ENCODE data around the gene ANKRD33. TPM values are rescaled to one million over a fixed set of nuclear protein-coding genes. Genes with fewer than 3 reads are reported as not detected.

The ANKRD33 gene
- total RNA-seq, 1 donor from 2014 or later = not detected

GRCh38 chr12:51920046-51920445 lies 32.1 kb downstream of the ANKRD33 start:
- no peak for DNase-seq

DNA sequence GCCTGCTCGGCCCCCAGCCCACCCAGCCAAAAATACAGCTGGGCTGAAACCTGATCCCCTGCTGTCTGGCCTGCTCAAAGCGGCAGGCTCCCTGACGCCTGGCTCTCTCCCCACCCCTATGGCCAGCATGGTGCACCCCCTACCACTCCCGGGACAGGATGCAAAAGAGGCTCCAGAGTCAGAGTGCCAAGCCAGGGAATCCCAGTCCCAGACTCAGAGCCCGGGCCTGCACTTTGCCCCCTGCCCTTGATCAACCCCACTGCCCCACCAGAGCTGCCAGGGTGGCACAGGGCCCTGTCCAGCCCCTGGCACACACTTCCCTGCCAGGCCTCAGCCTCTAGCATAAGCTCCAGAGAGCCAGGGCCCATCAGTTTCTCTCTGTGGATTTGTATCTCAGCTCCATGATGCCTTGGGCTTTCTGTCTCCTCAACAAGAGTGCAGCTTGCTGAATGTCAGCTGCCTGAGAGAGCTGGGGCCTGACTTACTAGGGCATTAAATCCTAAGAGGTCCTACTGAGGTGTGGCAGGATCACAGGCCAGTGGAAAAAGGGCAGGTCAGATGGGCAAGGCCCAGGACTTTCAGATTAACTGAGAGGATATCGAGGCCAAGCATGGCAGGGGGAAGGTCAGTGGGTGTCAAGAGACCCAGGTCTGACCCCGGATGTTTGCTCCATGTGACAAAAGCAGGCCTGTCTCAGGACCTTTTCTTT lies 33.3 kb downstream of the ANKRD33 start:
- DNase-seq = no peak

DNA sequence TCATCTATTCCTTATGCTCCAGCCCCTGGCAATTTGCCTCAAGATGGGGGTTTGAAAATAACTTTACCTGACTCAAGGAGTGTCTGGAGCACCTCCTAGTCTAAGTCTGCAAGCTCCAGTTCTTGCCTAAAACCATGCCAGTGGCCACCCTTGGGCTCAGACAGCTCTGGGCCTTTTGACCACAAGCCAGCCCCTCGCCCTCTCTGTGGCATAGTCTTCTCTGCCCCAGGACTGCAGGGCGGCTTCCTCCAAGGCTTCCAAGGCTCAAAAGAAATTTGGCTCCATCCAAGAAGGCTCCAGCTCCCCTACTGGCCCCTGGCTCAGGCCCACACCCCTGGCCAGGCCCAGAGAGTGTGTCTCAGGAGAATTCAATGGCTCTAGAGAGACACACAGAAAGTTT lies 34.2 kb downstream of the ANKRD33 start:
- no peak for DNase-seq

- DNase-seq = peak; percentile 69
These were observed 35.0 kb downstream of the ANKRD33 start for GRCh38 chr12:51922762-51923505.

DNA sequence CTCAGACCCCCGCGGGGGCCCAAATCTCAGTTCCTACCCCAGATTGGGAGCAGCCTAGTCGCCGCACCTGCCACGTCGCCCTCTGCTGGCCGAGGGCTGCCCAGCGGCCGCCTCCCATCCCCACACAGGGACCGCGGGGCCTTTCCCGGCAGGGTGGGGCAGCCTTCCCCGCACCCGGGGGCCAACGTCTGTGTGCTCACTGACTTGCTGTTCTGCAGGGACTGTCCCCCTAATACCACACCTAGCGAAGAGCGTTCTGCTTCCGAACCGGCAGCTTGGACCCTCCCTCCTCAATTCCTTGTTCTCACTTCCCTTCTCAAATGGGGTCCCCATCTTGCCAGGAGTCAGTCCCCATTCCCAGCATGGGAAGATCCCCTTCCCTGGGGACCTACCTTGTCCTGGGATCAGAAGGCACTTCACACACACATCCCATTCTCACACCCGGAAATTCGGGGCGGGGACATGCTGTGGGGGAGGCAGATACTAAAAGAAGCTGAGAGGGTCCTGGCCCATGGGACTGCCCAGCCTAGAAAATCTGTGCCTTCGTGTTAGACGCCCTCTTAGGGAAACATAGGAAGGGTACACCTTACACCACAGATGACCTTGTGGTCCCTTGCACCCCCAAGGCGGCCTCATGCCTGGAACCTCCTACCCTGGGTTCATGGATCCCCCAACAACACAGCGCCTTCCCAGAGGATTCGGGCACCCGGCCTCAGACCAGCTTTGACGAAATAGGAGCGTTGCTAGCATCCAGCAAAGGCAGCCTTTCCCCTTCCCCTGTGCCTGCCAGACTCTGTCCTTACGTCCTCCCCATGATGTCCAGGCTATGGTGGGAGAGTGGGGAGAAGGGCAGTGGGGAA lies 35.8 kb downstream of the ANKRD33 start:
- DNase-seq = no peak

GRCh38 chr12:51924551-51925319 lies 36.8 kb downstream of the ANKRD33 start:
- DNase-seq = no peak

- no peak for DNase-seq
These were observed 37.6 kb downstream of the ANKRD33 start for GRCh38 chr12:51925346-51926063.

DNA sequence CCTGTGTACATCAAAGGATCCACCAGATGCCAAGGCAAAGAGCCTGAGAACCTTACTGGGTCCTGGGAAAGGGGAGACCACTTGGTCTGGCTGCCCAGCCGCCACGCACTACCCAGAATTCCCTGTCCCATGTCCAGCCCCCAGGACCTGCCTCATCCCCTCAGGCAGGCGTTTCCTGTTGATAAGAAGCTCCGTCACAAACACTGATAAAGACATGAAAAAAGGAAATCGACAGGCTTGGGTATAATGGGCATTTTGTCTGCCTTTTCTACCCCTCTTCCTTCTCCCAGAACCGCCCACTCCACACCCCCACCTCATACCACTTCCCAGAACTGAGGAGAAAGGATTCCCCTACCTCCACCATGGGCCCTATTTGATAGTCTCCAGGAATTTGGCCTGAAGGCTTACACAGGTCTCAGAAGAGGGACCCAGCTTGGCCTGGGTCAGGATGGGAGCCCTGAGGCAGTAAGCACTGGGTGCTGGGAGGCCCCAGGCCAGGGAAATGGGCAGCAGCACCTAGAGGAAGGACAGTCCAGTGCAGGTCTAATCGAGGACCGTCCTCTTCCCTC lies 38.2 kb downstream of the ANKRD33 start:
- DNase-seq = no peak

DNA sequence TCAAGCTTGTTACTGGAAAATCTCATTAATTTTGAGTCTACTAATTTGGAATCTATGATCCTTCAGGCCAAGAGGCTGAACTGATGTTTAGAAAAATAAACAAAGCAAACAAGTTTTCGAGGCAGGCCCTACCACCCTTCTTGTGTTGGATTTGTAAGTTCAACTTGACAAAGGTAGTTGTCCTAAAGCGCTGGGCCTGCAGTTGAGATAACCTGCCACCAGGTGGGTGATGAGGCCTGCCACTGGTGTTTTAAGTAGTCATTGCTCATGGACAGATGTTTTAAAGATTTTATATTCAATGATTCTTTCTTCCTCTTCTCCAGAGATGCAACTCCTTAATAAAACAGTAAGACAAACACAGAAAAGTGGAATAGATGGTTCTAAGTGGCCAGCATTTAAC lies 38.8 kb downstream of the ANKRD33 start:
- no peak for DNase-seq

GRCh38 chr12:51932218-51933076 lies 44.5 kb downstream of the ANKRD33 start:
- no peak for DNase-seq

- DNase-seq = no peak
These were observed 46.2 kb downstream of the ANKRD33 start for GRCh38 chr12:51934080-51934479.

GRCh38 chr12:51937926-51938325 lies 50.0 kb downstream of the ANKRD33 start:
- DNase-seq = no peak

- peak; percentile 27 for DNase-seq
These were observed 50.8 kb downstream of the ANKRD33 start for GRCh38 chr12:51938726-51939125.

- DNase-seq = no peak
These were observed 53.2 kb downstream of the ANKRD33 start for GRCh38 chr12:51941011-51941581.

Other genes starting within 250 kb of the ANKRD33 start
- 0.69 TPM for gene FIGNL2, start 39.4 kb upstream of the ANKRD33 start, total RNA-seq
- 46.8 TPM for gene ACVRL1, start 19.4 kb downstream of the ANKRD33 start, total RNA-seq
- gene ACVR1B, start 63.6 kb downstream of the ANKRD33 start, total RNA-seq = 22.0 TPM
- gene TAMALIN, start 118.8 kb downstream of the ANKRD33 start, total RNA-seq = 17.0 TPM
- 138 TPM for gene NR4A1, start 163.3 kb downstream of the ANKRD33 start, total RNA-seq
- gene ATG101, start 181.9 kb downstream of the ANKRD33 start, total RNA-seq = 24.5 TPM
- gene SMIM41, start 191.6 kb downstream of the ANKRD33 start, total RNA-seq = not detected

Measured in skin of body (tissue), 2 donors.